Measurements from ENCODE around the gene SLC2A8. TPM values are rescaled to one million over a fixed set of nuclear protein-coding genes. Genes with fewer than 3 reads are reported as not detected.

Gene SLC2A8
- total RNA-seq, 4 donors from 2014 or later: 25.4 to 38.2 (median 29.9) TPM

GRCh38 chr9:127403507-127404192 is 6.7 kb downstream of the SLC2A8 start:
- no peak overlapping the region for H3K27ac ChIP-seq
- H3K4me3 ChIP-seq (replicated peaks in 1 of 3): no peak overlapping the region
- 90 to 96% methylated on average over 10 to 13 of the region's 22 CpGs for WGBS, 2 donors
- TF ChIP-seq CTCF (IDR thresholded peaks at IDR 0.05) (no peak), POLR2A (IDR thresholded peaks at IDR 0.05) (no peak)
- peaks cover 5 to 14% of the 10 kb centered on the region in 2 donors for H3K4me1 ChIP-seq
- H3K27me3 ChIP-seq: no peaks in the 10 kb centered on the region
- peaks cover 0 to 11% of the 10 kb centered on the region in 2 donors for H3K36me3 ChIP-seq
- intact Hi-C loops (cut with DNase I): no loop called here
- no peaks in the 10 kb centered on the region for H3K9me3 ChIP-seq
- DNase-seq: no peak

GRCh38 chr9:127404631-127405030 is 7.7 kb downstream of the SLC2A8 start:
- TF ChIP-seq POLR2A (IDR thresholded peaks at IDR 0.05): no peak
- TF ChIP-seq CTCF (IDR thresholded peaks at IDR 0.05): no peak
- no peaks in the 10 kb centered on the region for H3K27me3 ChIP-seq
- H3K4me1 ChIP-seq: peaks cover 5 to 11% of the 10 kb centered on the region in 2 donors
- DNase-seq: no peak
- 93 to 95% methylated on average over 5 to 21 of the region's 23 CpGs for WGBS, 2 donors
- intact Hi-C loops (cut with DNase I): no loop called here
- no peaks in the 10 kb centered on the region for H3K9me3 ChIP-seq
- H3K4me3 ChIP-seq (replicated peaks in 1 of 3): no peak overlapping the region
- no peak overlapping the region for H3K27ac ChIP-seq
- peaks cover 0 to 11% of the 10 kb centered on the region in 2 donors for H3K36me3 ChIP-seq

- TF ChIP-seq CTCF (IDR thresholded peaks at IDR 0.05) (no peak), POLR2A (IDR thresholded peaks at IDR 0.05) (no peak)
- WGBS, 2 donors: 94 to 96% methylated on average over 11 to 17 of the region's 20 CpGs
- H3K36me3 ChIP-seq: peaks cover 0 to 11% of the 10 kb centered on the region in 2 donors
- intact Hi-C loops (cut with DNase I): no loop called here
- no peak overlapping the region for H3K4me3 ChIP-seq (replicated peaks in 1 of 3)
- peak overlapping the region in 1 of 3 donors; percentile 68 for H3K27ac ChIP-seq
- no peak for DNase-seq
- H3K4me1 ChIP-seq: peaks cover 5 to 11% of the 10 kb centered on the region in 2 donors
- no peaks in the 10 kb centered on the region for H3K9me3 ChIP-seq
- no peaks in the 10 kb centered on the region for H3K27me3 ChIP-seq
Observed at GRCh38 chr9:127405344-127406125, 8.6 kb downstream of the SLC2A8 start.

- Histone ChIP-seq H3K36me3 (peaks cover 0 to 11% of the 10 kb centered on the region in 2 donors), H3K27ac (peak overlapping the region in 2 of 3 donors; percentile 68 to 78), H3K27me3 (no peaks in the 10 kb centered on the region), H3K4me1 (peaks cover 5 to 11% of the 10 kb centered on the region in 2 donors), H3K9me3 (no peaks in the 10 kb centered on the region), H3K4me3 (replicated peaks in 1 of 3) (no peak overlapping the region)
- intact Hi-C loops (cut with DNase I): no loop called here
- DNase-seq: no peak
- WGBS, 2 donors: 84 to 94% methylated on average over 6 to 13 of the region's 13 CpGs
- TF ChIP-seq CTCF (IDR thresholded peaks at IDR 0.05) (no peak), POLR2A (IDR thresholded peaks at IDR 0.05) (no peak)
Observed at GRCh38 chr9:127406799-127407491, 10.0 kb downstream of the SLC2A8 start.

Measured in thyroid gland (tissue), 4 donors.